Nephron progenitor cell (in vitro differentiated cells): ENCODE measurements around the gene P4HA2.

ENCODE experiments used
- DNase-seq: peaks from one replicate; pipeline ENCODE4 v3.0.0; 2021
- H3K27ac Mint-ChIP-seq: 2 replicates; pipeline ENCODE4 v1.8.0; 2021; ENCODE audit warnings: mild to moderate bottlenecking, moderate library complexity, mixed read lengths
- H3K27me3 Mint-ChIP-seq: 2 replicates; pipeline ENCODE4 v1.8.0; 2021; ENCODE audit warnings: mild to moderate bottlenecking, low read depth, mixed read lengths; ENCODE audit not compliant: poor library complexity
- H3K36me3 Mint-ChIP-seq: 2 replicates; pipeline ENCODE4 v1.8.0; 2021; ENCODE audit warnings: low read depth, mixed read lengths
- H3K4me1 Mint-ChIP-seq: 2 replicates; pipeline ENCODE4 v1.8.0; 2021; ENCODE audit warnings: mixed read lengths
- H3K4me3 Mint-ChIP-seq: 2 replicates; pipeline ENCODE4 v1.8.0; 2021; ENCODE audit warnings: mild to moderate bottlenecking, moderate library complexity, mixed read lengths
- H3K9me3 Mint-ChIP-seq: 2 replicates; pipeline ENCODE4 v1.8.0; 2021; ENCODE audit warnings: mild to moderate bottlenecking, moderate library complexity, mixed read lengths
- TF ChIP-seq, protein P1 (sequence below): fragments of 200-600 bp; sonication (generic); IDR thresholded peaks from 2 replicates; pipeline ENCODE4 v1.5.0; 2021; ENCODE audit warnings: antibody characterized with exemption

Gene P4HA2

DNA sequence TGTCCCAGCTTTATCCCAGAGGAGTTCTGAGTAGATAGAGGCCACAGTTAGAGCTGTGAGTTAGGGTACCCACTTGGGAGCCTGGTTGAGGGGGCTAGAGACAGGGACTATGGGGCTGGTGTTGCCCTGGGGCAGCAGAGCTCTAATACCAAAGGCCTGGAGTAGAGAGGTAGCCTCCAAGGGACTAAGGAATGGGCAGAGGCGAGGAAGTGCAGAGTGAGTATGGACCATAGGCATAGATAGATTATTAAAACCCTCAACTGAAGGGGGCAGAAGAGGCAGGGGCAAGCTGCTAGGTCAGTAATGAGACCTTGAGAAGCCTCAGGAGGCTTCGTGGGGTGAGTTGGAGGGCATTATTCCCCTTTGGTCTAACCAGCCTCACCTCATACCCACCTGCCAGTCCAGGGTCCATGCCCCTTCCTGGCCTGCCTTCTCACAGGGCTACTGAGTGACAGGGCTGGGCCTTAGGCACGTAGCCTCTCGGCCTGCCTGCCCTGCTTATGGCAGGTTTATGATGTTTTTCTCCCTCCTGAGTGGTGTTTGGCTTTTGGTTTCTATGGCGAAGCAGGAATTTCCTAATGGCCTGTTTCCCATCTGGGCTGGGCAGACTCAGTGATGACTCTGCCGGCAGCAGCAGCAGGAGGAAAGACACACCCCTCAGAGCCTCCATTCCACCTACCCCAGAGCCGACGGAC is 37.8 kb upstream of the P4HA2 start:
- TF ChIP-seq, protein P1, sequence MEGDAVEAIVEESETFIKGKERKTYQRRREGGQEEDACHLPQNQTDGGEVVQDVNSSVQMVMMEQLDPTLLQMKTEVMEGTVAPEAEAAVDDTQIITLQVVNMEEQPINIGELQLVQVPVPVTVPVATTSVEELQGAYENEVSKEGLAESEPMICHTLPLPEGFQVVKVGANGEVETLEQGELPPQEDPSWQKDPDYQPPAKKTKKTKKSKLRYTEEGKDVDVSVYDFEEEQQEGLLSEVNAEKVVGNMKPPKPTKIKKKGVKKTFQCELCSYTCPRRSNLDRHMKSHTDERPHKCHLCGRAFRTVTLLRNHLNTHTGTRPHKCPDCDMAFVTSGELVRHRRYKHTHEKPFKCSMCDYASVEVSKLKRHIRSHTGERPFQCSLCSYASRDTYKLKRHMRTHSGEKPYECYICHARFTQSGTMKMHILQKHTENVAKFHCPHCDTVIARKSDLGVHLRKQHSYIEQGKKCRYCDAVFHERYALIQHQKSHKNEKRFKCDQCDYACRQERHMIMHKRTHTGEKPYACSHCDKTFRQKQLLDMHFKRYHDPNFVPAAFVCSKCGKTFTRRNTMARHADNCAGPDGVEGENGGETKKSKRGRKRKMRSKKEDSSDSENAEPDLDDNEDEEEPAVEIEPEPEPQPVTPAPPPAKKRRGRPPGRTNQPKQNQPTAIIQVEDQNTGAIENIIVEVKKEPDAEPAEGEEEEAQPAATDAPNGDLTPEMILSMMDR = no peak
- peak overlapping the region; percentile 99 for H3K27ac Mint-ChIP-seq
- H3K4me1 Mint-ChIP-seq = peaks cover 71% of the 10 kb centered on the region
- no peaks in the 10 kb centered on the region for H3K27me3 Mint-ChIP-seq
- no peaks in the 10 kb centered on the region for H3K9me3 Mint-ChIP-seq
- H3K36me3 Mint-ChIP-seq = peaks cover 21% of the 10 kb centered on the region
- DNase-seq = peak; percentile 51
- H3K4me3 Mint-ChIP-seq = peak overlapping the region; percentile 19

GRCh38 chr5:132264546-132265335 is 37.1 kb upstream of the P4HA2 start:
- peaks cover 21% of the 10 kb centered on the region for H3K36me3 Mint-ChIP-seq
- peak overlapping the region; percentile 99 for H3K27ac Mint-ChIP-seq
- H3K4me1 Mint-ChIP-seq = peaks cover 75% of the 10 kb centered on the region
- H3K27me3 Mint-ChIP-seq = no peaks in the 10 kb centered on the region
- no peaks in the 10 kb centered on the region for H3K9me3 Mint-ChIP-seq
- TF ChIP-seq, protein P1 = no peak
- H3K4me3 Mint-ChIP-seq = peak overlapping the region; percentile 23
- no peak for DNase-seq

DNA sequence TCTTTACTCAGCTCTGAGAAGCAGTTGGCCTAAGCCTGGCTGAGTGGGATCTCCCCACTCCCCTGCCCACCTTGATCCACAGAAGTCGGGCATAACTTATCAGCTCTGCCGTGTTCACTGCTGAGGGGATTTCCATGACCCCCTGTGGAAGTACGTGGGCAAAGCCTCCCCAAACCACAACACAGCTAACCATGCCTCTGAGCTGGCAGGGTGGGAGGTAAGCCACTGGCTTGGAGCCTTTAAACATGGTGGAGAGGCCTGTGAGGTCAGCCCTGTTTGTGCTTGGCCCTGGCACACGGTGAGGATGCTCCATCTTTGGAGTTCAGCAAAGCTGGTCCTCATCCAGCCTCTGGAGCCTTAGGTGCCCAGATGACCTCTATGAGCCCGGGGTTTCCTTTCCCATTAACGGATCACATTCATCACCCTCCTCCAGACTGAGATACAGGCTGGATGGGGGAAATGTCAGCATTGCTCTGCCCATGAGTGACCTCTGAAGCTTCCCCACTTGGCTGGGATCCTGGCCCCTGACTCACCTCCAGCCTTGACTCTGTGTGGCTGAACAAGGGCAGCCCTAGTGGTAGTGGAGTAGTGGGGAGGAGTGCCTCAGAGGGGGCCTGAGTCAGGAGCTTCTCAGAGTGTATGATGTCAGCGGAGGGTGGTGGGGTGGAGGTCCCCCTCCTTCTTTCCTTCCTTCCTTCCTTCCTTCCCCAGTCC is 36.1 kb upstream of the P4HA2 start:
- Mint-ChIP-seq H3K4me1 (peaks cover 75% of the 10 kb centered on the region), H3K27ac (peak overlapping the region; percentile 91), H3K36me3 (peaks cover 21% of the 10 kb centered on the region), H3K27me3 (no peaks in the 10 kb centered on the region), H3K4me3 (no peak overlapping the region), H3K9me3 (no peaks in the 10 kb centered on the region)
- TF ChIP-seq, protein P1 = no peak
- DNase-seq = no peak

DNA sequence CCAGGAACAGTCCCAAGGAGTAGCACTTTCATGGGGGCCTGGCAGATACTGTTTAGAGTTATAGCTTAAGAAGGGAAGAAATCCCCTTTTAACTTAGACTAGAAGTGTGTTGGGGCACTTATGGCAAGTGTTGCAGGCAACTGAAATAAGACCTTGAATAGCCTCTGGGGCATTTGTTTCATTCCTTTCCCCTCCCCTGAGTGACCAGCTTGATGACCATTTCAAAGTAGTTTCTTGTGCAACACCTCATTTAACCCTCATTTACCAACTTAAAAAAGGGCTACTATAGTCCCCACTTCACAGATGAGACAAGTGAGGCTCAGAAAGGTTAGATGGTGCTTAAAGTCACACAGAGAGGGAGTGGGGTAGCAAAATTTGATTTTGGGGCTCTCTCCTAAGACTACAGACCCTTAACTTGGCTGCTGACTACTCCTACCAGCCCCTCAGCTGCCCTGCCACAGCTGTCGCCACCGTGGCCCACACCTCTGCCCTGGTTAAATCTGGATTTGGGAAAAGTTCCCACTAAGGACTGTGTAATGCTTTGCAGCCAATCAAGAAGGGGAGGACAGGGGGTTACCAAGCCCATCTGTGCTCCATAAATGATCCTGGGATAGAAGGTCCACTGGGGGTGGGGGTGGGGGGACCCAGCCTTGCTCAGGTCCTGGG is 35.4 kb upstream of the P4HA2 start:
- DNase-seq = no peak
- Mint-ChIP-seq H3K27ac (no peak overlapping the region), H3K27me3 (no peaks in the 10 kb centered on the region), H3K36me3 (peaks cover 21% of the 10 kb centered on the region), H3K4me3 (no peak overlapping the region), H3K9me3 (no peaks in the 10 kb centered on the region), H3K4me1 (peaks cover 79% of the 10 kb centered on the region)
- TF ChIP-seq, protein P1 = no peak

- no peaks in the 10 kb centered on the region for H3K27me3 Mint-ChIP-seq
- TF ChIP-seq, protein P1 = no peak
- peaks cover 15% of the 10 kb centered on the region for H3K36me3 Mint-ChIP-seq
- no peak overlapping the region for H3K27ac Mint-ChIP-seq
- H3K4me1 Mint-ChIP-seq = peaks cover 73% of the 10 kb centered on the region
- DNase-seq = no peak
- H3K9me3 Mint-ChIP-seq = no peaks in the 10 kb centered on the region
- no peak overlapping the region for H3K4me3 Mint-ChIP-seq
These were observed 34.5 kb upstream of the P4HA2 start for GRCh38 chr5:132261881-132262845.
